Measurements from ENCODE around the gene SIM1. TPM values are rescaled to one million over a fixed set of nuclear protein-coding genes. Genes with fewer than 3 reads are reported as not detected.

Gene SIM1
- total and polyA plus RNA-seq, 5 donors from 2014 or later: 0.39 to 0.64 (median 0.51) TPM; not detected in 2

DNA sequence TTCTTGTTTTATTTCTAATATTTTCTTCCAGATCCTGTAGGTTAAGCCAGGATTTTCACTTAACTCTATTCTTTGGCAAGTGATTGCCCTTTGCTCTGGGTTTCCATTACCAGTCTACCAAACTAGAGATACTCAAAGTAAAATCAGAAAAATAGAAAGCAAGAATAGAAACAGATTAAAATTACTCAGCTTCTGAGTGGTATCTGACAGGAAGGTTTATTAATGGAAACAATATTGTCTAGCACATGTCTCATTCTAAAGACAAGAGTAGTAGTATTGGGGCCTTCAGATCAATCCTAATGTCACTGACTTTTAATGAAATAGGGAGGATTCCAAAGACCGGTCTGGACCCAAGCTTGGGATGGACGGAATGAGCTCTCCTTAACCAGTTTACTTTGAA is 72.3 kb downstream of the SIM1 start:
- peaks cover 0 to 3% (median 0%) of the 10 kb centered on the region in 7 donors for H3K9me3 Mint-ChIP-seq
- H3K36me3 Mint-ChIP-seq: no peaks in the 10 kb centered on the region
- H3K27me3 Mint-ChIP-seq: peaks cover 10% of the 10 kb centered on the region
- H3K4me1 Mint-ChIP-seq: no peaks in the 10 kb centered on the region
- no peak overlapping the region for H3K27ac Mint-ChIP-seq
- ATAC-seq (ENCODE audit: low read depth in 2 of 2): no peak
- H3K4me3 Mint-ChIP-seq: no peak overlapping the region
- Histone ChIP-seq H3K4me1 (ENCODE audit: control insufficient read depth, insufficient read depth, low read length, poor library complexity, severe bottlenecking) (no peaks in the 10 kb centered on the region), H3K27ac (ENCODE audit: insufficient read depth, low read length, poor library complexity, severe bottlenecking) (no peak overlapping the region), H3K9me3 (ENCODE audit: control insufficient read depth in 2 of 2, low read length in 2 of 2) (no peaks in the 10 kb centered on the region), H3K36me3 (ENCODE audit: control insufficient read depth, insufficient read depth, low read length) (no peaks in the 10 kb centered on the region), H3K27me3 (ENCODE audit: control insufficient read depth, insufficient read depth, low read length) (no peaks in the 10 kb centered on the region), H3K4me3 (ENCODE audit: low read depth, low read length) (no peak overlapping the region)
- DNase-seq: no peak

DNA sequence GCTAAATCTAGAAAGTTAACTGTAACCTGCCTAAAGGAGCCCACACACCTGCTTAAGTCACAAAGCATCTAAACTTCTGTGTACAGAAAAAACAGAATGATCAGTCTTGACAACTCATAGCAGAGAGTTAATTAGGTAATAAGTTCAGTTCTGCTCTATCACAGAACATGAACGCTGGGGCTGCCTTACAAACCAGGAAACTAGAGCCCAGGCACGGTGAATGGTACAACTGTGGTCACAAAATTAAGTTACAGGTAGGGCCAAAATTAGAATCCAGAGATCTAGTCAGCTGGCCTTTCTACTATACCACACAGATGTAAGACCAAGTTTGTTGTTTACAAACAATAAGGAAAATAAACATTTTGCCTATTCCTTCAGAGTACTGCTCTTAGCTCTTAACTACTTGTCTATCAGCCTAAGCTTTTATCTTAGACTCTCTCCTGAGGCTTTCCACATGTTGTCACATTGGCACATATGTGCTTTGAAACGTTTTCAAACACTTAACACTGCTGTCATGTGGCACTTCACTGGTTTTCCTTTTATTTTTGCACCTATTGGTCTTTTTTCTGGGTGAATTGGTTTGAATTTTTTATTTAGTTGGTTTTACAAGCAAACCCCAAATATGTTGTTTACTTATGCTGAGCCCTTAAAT is 75.7 kb downstream of the SIM1 start:
- ATAC-seq (ENCODE audit: low read depth in 2 of 2) (no peak), DNase-seq (no peak)
- H3K9me3 ChIP-seq (ENCODE audit: control insufficient read depth in 2 of 2, low read length in 2 of 2): no peaks in the 10 kb centered on the region
- peaks cover 1% of the 10 kb centered on the region for H3K27me3 Mint-ChIP-seq
- H3K9me3 Mint-ChIP-seq: peaks cover 0 to 3% (median 0%) of the 10 kb centered on the region in 7 donors
- no peak overlapping the region for H3K4me3 Mint-ChIP-seq
- no peak overlapping the region for H3K4me3 ChIP-seq (ENCODE audit: low read depth, low read length)
- no peaks in the 10 kb centered on the region for H3K4me1 Mint-ChIP-seq
- no peaks in the 10 kb centered on the region for H3K4me1 ChIP-seq (ENCODE audit: control insufficient read depth, insufficient read depth, low read length, poor library complexity, severe bottlenecking)
- no peaks in the 10 kb centered on the region for H3K27me3 ChIP-seq (ENCODE audit: control insufficient read depth, insufficient read depth, low read length)
- no peak overlapping the region for H3K27ac ChIP-seq (ENCODE audit: insufficient read depth, low read length, poor library complexity, severe bottlenecking)
- no peaks in the 10 kb centered on the region for H3K36me3 Mint-ChIP-seq
- H3K36me3 ChIP-seq (ENCODE audit: control insufficient read depth, insufficient read depth, low read length): no peaks in the 10 kb centered on the region
- H3K27ac Mint-ChIP-seq: no peak overlapping the region

DNA sequence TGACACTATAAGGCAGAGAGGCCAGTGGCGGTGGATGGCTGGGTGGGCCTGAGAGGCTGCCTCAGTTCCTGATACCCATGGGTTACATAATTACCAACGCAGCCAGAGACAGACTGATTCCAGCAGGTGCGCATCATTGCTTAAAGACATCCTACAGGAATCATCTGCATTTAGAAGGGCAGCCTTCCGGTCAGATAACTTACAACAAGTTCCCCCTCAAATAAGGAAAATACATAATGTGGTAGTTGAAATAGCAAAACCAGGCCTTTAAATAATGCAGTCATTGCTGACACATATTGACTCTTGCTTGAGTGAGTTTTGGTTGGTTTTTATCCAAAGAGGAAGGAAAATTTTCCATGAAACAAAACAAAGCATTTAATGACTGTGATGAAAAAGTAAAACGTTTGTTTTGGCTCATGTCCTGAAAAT is 81.9 kb downstream of the SIM1 start:
- H3K27me3 Mint-ChIP-seq: peaks cover 5% of the 10 kb centered on the region
- no peaks in the 10 kb centered on the region for H3K9me3 Mint-ChIP-seq
- Histone ChIP-seq H3K4me3 (ENCODE audit: low read depth, low read length) (no peak overlapping the region), H3K27ac (ENCODE audit: insufficient read depth, low read length, poor library complexity, severe bottlenecking) (no peak overlapping the region), H3K9me3 (ENCODE audit: control insufficient read depth in 2 of 2, low read length in 2 of 2) (no peaks in the 10 kb centered on the region), H3K27me3 (ENCODE audit: control insufficient read depth, insufficient read depth, low read length) (no peaks in the 10 kb centered on the region), H3K4me1 (ENCODE audit: control insufficient read depth, insufficient read depth, low read length, poor library complexity, severe bottlenecking) (no peaks in the 10 kb centered on the region), H3K36me3 (ENCODE audit: control insufficient read depth, insufficient read depth, low read length) (no peaks in the 10 kb centered on the region)
- no peaks in the 10 kb centered on the region for H3K4me1 Mint-ChIP-seq
- DNase-seq (no peak), ATAC-seq (ENCODE audit: low read depth in 2 of 2) (no peak)
- H3K36me3 Mint-ChIP-seq: no peaks in the 10 kb centered on the region
- no peak overlapping the region for H3K4me3 Mint-ChIP-seq
- no peak overlapping the region for H3K27ac Mint-ChIP-seq

- Mint-ChIP-seq H3K9me3 (no peaks in the 10 kb centered on the region), H3K27me3 (peaks cover 5% of the 10 kb centered on the region), H3K4me1 (no peaks in the 10 kb centered on the region), H3K27ac (no peak overlapping the region), H3K36me3 (no peaks in the 10 kb centered on the region), H3K4me3 (no peak overlapping the region)
- ATAC-seq (ENCODE audit: low read depth in 2 of 2): no peak
- no peaks in the 10 kb centered on the region for H3K4me1 ChIP-seq (ENCODE audit: control insufficient read depth, insufficient read depth, low read length, poor library complexity, severe bottlenecking)
- H3K27me3 ChIP-seq (ENCODE audit: control insufficient read depth, insufficient read depth, low read length): no peaks in the 10 kb centered on the region
- H3K27ac ChIP-seq (ENCODE audit: insufficient read depth, low read length, poor library complexity, severe bottlenecking): no peak overlapping the region
- no peak for DNase-seq
- H3K9me3 ChIP-seq (ENCODE audit: control insufficient read depth in 2 of 2, low read length in 2 of 2): no peaks in the 10 kb centered on the region
- no peaks in the 10 kb centered on the region for H3K36me3 ChIP-seq (ENCODE audit: control insufficient read depth, insufficient read depth, low read length)
- H3K4me3 ChIP-seq (ENCODE audit: low read depth, low read length): no peak overlapping the region
These were observed 82.7 kb downstream of the SIM1 start for GRCh38 chr6:100382031-100382430.

GRCh38 chr6:100381111-100381510 is 83.6 kb downstream of the SIM1 start:
- H3K27me3 Mint-ChIP-seq: peaks cover 11% of the 10 kb centered on the region
- no peaks in the 10 kb centered on the region for H3K9me3 ChIP-seq (ENCODE audit: control insufficient read depth in 2 of 2, low read length in 2 of 2)
- no peak for ATAC-seq (ENCODE audit: low read depth in 2 of 2)

GRCh38 chr6:100379386-100379785 is 85.3 kb downstream of the SIM1 start:
- no peak overlapping the region for H3K27ac Mint-ChIP-seq
- Histone ChIP-seq H3K4me3 (ENCODE audit: low read depth, low read length) (no peak overlapping the region), H3K4me1 (ENCODE audit: control insufficient read depth, insufficient read depth, low read length, poor library complexity, severe bottlenecking) (no peaks in the 10 kb centered on the region), H3K36me3 (ENCODE audit: control insufficient read depth, insufficient read depth, low read length) (no peaks in the 10 kb centered on the region), H3K9me3 (ENCODE audit: control insufficient read depth in 2 of 2, low read length in 2 of 2) (no peaks in the 10 kb centered on the region), H3K27ac (ENCODE audit: insufficient read depth, low read length, poor library complexity, severe bottlenecking) (no peak overlapping the region), H3K27me3 (ENCODE audit: control insufficient read depth, insufficient read depth, low read length) (no peaks in the 10 kb centered on the region)
- peaks cover 11% of the 10 kb centered on the region for H3K27me3 Mint-ChIP-seq
- no peak overlapping the region for H3K4me3 Mint-ChIP-seq
- no peaks in the 10 kb centered on the region for H3K36me3 Mint-ChIP-seq
- DNase-seq (no peak), ATAC-seq (ENCODE audit: low read depth in 2 of 2) (no peak)
- no peaks in the 10 kb centered on the region for H3K4me1 Mint-ChIP-seq
- H3K9me3 Mint-ChIP-seq: no peaks in the 10 kb centered on the region

More at GRCh38 chr6:100381111-100381510, 83.6 kb downstream of the SIM1 start:
- DNase-seq: no peak
- Histone ChIP-seq H3K27ac (ENCODE audit: insufficient read depth, low read length, poor library complexity, severe bottlenecking) (no peak overlapping the region), H3K36me3 (ENCODE audit: control insufficient read depth, insufficient read depth, low read length) (no peaks in the 10 kb centered on the region), H3K27me3 (ENCODE audit: control insufficient read depth, insufficient read depth, low read length) (no peaks in the 10 kb centered on the region), H3K4me1 (ENCODE audit: control insufficient read depth, insufficient read depth, low read length, poor library complexity, severe bottlenecking) (no peaks in the 10 kb centered on the region), H3K4me3 (ENCODE audit: low read depth, low read length) (no peak overlapping the region)
- Mint-ChIP-seq H3K4me1 (no peaks in the 10 kb centered on the region), H3K27ac (no peak overlapping the region), H3K9me3 (no peaks in the 10 kb centered on the region), H3K36me3 (no peaks in the 10 kb centered on the region), H3K4me3 (no peak overlapping the region)

GRCh38 chr6:100378576-100378975 is 86.1 kb downstream of the SIM1 start:
- H3K9me3 Mint-ChIP-seq: no peaks in the 10 kb centered on the region
- H3K4me1 Mint-ChIP-seq: no peaks in the 10 kb centered on the region
- no peak overlapping the region for H3K27ac ChIP-seq (ENCODE audit: insufficient read depth, low read length, poor library complexity, severe bottlenecking)
- H3K9me3 ChIP-seq (ENCODE audit: control insufficient read depth in 2 of 2, low read length in 2 of 2): no peaks in the 10 kb centered on the region
- H3K36me3 ChIP-seq (ENCODE audit: control insufficient read depth, insufficient read depth, low read length): no peaks in the 10 kb centered on the region
- H3K4me1 ChIP-seq (ENCODE audit: control insufficient read depth, insufficient read depth, low read length, poor library complexity, severe bottlenecking): no peaks in the 10 kb centered on the region
- peaks cover 6% of the 10 kb centered on the region for H3K27me3 Mint-ChIP-seq
- H3K27ac Mint-ChIP-seq: no peak overlapping the region
- no peaks in the 10 kb centered on the region for H3K27me3 ChIP-seq (ENCODE audit: control insufficient read depth, insufficient read depth, low read length)
- H3K4me3 ChIP-seq (ENCODE audit: low read depth, low read length): no peak overlapping the region
- H3K36me3 Mint-ChIP-seq: no peaks in the 10 kb centered on the region
- no peak for ATAC-seq (ENCODE audit: low read depth in 2 of 2)
- H3K4me3 Mint-ChIP-seq: no peak overlapping the region
- DNase-seq: no peak

- DNase-seq (no peak), ATAC-seq (ENCODE audit: low read depth in 2 of 2) (no peak)
- Histone ChIP-seq H3K27ac (ENCODE audit: insufficient read depth, low read length, poor library complexity, severe bottlenecking) (no peak overlapping the region), H3K4me1 (ENCODE audit: control insufficient read depth, insufficient read depth, low read length, poor library complexity, severe bottlenecking) (no peaks in the 10 kb centered on the region), H3K9me3 (ENCODE audit: control insufficient read depth in 2 of 2, low read length in 2 of 2) (no peaks in the 10 kb centered on the region), H3K36me3 (ENCODE audit: control insufficient read depth, insufficient read depth, low read length) (no peaks in the 10 kb centered on the region), H3K27me3 (ENCODE audit: control insufficient read depth, insufficient read depth, low read length) (no peaks in the 10 kb centered on the region), H3K4me3 (ENCODE audit: low read depth, low read length) (no peak overlapping the region)
- Mint-ChIP-seq H3K9me3 (peaks cover 0 to 2% (median 0%) of the 10 kb centered on the region in 7 donors), H3K4me3 (no peak overlapping the region), H3K36me3 (no peaks in the 10 kb centered on the region), H3K27ac (no peak overlapping the region), H3K4me1 (no peaks in the 10 kb centered on the region), H3K27me3 (peaks cover 9% of the 10 kb centered on the region)
These were observed 88.6 kb downstream of the SIM1 start for GRCh38 chr6:100376103-100376502.

Measured in CD4-positive, CD25-positive, alpha-beta regulatory T cell (primary cell).